HG03378 (cell line): ENCODE data around the gene PPP2R3A.

Experiments
- ATAC-seq: cut with Tn5 transposase; IDR thresholded peaks from one replicate; pipeline ENCODE4 v1.9.1; 2021; ENCODE audit warnings: mild to moderate bottlenecking, moderate library complexity; ENCODE audit not compliant: unreplicated experiment

Gene PPP2R3A

DNA sequence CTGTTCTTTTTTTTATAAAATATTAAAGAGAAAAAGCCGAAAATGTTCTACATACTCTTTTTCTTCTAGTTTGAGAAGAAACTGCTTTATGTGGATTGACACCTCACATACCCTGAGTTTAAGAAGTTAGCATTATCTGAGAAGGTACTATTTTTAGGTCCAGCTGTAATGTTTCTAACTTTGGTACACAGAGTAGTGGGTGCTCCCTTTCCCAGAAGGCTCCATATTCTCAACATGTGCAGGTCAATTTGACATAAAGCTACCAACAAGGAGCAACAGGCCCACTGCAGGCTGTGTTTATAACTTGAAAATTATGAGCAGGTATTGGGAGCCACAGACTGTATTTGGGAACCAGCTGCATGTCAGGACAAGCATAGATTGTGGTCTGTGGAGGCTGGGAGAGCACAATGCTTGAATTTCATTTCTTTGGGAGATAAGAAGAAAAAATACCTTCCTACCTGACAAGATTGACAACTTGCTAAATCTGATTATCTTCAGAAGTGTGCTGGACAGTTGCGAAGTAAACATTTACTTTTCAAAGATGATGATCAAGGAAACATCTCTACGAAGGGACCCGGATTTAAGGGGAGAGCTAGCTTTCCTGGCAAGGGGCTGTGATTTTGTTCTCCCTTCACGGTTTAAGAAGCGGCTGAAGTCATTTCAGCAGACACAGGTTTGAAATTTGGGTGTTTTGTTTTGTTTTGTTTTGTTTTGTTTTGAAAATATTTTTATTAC is 57.2 kb downstream of the PPP2R3A start:
- no peak for ATAC-seq

DNA sequence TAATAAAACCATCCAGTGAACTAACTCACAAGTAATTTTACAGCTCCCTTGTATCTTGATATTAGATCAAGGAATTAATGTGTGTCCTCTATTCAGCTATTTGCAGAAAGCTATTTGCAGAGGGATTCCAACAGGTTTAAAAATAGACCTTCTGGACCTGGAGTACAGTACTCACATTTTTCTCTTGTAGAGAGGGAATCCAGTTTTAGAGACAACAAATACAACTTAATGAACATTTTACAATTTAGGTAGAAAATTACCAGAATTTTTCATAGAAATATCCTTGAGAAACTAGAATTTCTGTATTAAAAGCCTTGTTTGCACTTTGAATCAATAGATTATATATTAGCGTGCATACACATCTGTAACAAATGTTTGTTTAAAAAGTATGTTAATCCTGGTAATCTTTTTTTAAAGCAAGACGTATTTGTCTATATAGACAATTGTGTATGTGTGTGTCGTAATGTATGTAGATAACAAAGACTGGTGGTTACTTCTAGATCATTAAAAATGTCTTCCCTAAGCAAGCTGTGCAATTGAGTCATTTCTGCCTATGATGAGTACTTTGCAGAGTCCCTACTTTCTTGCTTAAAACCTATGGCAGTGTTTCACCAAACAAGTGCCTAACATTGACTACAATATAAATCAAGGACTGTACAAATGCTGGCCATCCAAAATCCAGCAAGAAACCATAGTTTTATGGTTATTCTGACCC is 57.9 kb downstream of the PPP2R3A start:
- no peak for ATAC-seq

GRCh38 chr3:136036306-136036705 is 70.8 kb downstream of the PPP2R3A start:
- no peak for ATAC-seq

GRCh38 chr3:136038668-136039067 is 73.1 kb downstream of the PPP2R3A start:
- no peak for ATAC-seq

- ATAC-seq, result no peak
These were observed 77.2 kb downstream of the PPP2R3A start for GRCh38 chr3:136042608-136043221.

GRCh38 chr3:136044980-136045745 is 79.6 kb downstream of the PPP2R3A start:
- no peak for ATAC-seq

- no peak for ATAC-seq
These were observed 82.5 kb downstream of the PPP2R3A start for GRCh38 chr3:136048068-136048467.

DNA sequence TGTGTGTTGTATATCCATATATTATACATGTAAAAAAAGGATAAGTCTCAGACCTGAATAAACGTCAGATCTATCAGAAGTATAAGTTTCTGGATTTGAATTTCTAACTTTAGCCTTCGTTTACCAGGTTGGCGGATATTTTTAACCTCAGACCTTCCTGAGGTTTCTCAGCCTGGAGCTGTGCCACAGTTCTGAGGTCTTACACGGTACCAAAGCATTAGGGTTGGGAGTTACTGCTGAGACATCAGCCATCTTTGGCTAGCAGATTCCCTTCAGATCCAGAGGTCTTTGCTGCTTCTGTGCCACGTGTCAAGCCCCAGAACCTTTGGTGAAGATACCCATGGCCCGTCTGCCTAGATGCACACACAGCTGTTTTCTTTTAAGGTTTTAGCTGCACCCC is 84.7 kb downstream of the PPP2R3A start:
- no peak for ATAC-seq

GRCh38 chr3:136055491-136055890 is 90.0 kb downstream of the PPP2R3A start:
- ATAC-seq, result no peak

- no peak for ATAC-seq
These were observed 101.7 kb downstream of the PPP2R3A start for GRCh38 chr3:136067211-136067610.

DNA sequence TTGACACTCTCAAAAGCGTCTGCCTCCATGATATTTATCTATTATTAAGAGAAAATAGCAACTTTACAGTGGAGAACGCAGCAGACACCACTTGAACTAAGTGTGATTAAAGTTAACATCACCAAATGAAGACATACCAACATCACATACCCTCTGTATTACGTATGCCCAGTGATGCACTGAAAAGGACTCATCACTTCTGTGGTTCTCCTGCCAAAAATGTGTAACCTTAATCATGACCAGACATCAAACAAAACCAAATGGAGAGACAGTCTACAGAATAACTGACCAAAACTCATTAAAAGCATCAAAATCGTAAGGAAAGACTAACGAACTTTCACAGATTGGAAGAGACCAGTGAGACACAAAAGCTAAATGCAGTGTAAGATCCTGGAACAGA is 103.2 kb downstream of the PPP2R3A start:
- ATAC-seq, result no peak

GRCh38 chr3:136069933-136070332 is 104.4 kb downstream of the PPP2R3A start:
- ATAC-seq, result no peak

DNA sequence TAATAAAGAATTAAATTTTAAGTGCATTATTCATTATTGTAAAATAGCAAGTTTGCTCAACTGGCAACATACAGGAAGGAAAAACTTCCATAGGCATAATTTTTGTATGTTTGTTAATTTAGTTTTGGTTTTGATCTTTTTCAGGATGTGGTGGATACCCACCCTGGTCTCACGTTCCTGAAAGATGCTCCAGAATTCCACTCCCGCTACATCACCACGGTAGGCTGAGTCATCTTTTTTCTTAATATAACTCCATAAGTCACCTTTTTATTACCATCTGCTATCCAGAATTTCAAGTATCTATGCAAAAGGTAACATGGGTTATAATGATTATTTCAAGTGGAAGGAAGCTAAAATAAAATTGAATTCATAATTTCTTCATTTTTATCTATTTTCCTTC is 104.8 kb downstream of the PPP2R3A start:
- no peak for ATAC-seq

DNA sequence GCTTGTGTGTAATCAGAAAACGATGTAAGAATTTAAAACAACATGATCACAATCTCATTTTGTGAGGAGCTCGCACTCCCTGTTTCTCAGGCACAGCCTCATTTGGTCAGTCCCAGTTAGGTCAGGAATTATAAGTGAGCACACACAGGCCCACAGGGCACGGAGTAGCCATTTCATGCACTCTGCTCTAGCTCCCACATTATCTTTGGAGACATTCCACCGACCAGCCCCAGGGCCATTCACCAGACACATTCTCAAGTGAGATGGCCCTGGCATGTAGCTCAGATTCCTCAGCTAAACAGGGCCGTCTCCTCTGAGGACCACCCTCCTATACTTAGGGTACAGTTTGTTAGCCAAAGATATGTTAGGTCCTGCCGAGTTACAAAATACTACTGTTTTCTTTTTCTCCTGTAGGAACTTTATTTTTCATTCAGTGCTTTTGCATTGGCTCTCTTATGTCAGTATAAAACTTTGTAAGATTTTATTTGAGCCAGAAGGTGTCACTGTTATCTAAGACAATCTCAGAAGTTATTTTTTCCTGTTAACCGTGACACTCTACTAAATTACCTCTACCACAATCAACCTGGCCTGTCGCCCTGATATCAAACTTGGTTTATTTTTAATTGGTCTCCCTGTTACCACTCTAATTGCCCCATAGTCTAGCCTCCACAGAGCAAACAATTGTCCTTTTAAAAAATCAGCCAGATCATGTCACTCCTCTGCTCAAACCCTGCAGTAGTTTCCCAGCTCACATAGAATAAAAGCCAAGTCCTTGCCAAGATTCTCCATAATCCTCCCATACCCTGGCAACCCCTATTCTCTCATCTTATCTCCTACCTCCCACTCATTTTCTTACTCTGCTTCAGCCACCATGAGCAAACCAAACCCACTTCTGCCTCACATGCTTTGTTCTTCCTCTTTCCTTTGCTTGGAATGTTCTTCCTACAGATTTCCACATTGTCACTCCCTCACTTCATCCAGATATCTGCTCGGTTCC is 105.7 kb downstream of the PPP2R3A start:
- ATAC-seq, result no peak

GRCh38 chr3:136074546-136075170 is 109.1 kb downstream of the PPP2R3A start:
- no peak for ATAC-seq

- ATAC-seq, result peak; percentile 46
These were observed 109.8 kb downstream of the PPP2R3A start for GRCh38 chr3:136075218-136075808.

- no peak for ATAC-seq
These were observed 110.3 kb downstream of the PPP2R3A start for GRCh38 chr3:136075811-136076210.

GRCh38 chr3:136078421-136079364 is 113.2 kb downstream of the PPP2R3A start:
- ATAC-seq, result no peak
